Ecto neural progenitor cell (in vitro differentiated cells): Measurements from ENCODE around the gene NUP98.
A peak's percentile ranks its signal among the peaks of the same experiment; 100 is the strongest.
"Not testable (repeated sequence)": the region's sequence is repeated elsewhere in the genome, so short reads cannot be mapped to it uniquely, and the experiment has no call there.

Experiments
- DNase-seq: peaks from one replicate; pipeline ENCODE4 v3.0.0-alpha.2; 2018; ENCODE audit warnings: low spot score

Gene NUP98

GRCh38 chr11:3669742-3670183 is 127.6 kb downstream of the NUP98 start:
- DNase-seq, result no peak

DNA sequence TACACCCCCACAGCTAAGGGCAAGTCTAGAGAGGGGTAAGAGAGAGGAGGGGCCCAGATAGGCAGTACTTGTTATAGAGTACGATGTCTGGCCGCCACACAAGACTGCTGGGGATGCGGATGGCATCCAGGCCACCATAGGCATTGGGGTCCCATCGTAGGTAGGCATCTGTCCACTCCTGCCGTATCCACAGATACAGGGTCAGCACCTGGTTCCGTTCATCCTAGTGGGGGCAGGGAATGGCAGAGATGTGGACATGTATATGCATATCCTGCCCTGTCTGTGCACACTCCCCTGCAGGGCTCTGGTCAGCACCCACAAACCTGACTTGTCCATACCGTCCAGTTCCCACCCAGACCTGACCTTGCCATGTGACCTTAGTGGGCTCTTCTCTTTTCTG is 128.2 kb downstream of the NUP98 start:
- no peak for DNase-seq

GRCh38 chr11:3667149-3668035 is 130.0 kb downstream of the NUP98 start:
- no peak for DNase-seq

DNA sequence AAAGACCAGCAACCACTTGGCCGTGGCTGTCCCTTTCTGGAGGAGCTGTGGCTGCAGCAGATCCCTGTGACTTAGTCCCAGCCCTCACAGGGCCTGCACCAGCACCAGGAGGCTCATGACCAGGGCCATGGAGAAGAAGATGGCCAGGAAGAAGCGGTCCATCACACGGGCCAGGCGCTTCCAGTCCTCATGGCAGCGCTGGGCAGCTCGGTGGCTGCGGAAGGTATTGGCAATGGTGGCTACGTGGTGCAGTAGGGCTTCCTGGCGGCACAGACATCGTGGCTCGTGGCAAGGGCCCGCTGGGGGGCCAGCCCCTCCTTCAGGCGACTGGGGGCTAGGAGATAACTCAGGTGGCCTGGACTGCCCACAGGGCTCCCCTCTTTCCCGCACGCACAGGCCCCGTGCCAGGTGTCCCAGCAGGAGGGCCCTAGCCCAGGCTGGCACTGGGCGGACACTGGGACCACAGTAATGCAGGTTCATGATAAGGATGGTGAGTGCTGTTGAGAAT is 131.3 kb downstream of the NUP98 start:
- DNase-seq, result no peak

DNA sequence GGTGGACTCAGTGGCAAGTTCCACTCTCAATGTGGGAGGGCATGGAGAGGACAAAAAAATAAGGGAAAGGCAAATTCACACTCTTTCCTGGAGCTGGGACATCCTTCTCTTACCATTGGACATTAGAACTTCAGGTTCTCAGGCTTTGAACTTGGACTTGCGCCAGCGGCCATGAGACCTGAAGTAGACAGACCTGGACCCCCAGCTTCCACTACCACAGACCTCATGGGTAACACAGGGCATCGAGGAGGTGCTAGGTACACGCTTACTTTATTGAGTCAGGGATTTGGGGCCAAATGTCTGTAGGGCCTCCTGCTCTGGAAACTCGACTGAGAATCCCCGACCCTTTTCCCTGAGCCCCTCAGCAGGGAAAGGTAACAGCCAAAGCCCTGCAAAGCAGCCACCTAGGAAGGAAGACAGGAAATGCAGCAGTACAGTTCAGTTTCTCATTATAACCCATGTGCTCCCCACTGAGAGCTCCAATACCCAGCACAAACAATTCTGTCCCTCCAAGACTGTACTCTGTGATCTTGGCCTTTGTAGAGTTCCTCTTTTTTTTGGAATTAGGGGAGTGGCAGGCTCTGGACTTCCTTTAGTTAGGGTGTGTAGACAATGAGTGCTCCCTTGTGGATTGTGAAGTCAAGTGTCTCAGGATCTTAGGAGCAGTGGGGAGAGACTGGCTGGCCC is 131.9 kb downstream of the NUP98 start:
- DNase-seq, result no peak

DNA sequence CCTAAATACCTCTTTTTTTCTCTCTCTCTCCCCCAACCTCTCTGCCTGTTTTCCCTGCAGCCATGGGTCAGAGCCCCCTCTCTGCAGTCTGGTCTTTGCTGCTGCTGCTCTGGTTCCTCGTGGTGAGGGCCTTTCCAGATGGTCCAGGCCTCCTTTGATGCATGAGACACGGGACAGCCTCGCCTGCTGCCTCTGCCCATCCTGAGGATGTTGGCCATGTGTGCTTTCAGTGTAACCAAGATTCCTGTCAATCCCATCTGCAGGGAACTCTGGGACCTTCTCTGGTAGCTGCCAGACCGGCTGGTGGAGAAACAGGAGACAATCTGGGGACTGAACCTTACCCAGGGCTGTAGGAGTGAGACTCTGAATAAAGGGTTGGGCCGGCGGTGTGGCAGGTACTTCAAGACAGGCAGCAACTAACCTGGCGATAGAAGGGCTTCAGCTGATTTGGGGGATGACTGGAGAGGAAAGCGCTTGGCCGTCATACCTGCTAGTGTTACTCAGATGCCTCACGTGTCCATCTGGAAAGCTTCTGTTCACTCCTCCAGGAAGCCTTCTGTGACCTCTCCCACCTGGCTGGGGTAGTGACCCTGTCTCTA is 133.2 kb downstream of the NUP98 start:
- DNase-seq, result no peak

- DNase-seq, result no peak
Observed at GRCh38 chr11:3662856-3663255, 134.5 kb downstream of the NUP98 start.

DNA sequence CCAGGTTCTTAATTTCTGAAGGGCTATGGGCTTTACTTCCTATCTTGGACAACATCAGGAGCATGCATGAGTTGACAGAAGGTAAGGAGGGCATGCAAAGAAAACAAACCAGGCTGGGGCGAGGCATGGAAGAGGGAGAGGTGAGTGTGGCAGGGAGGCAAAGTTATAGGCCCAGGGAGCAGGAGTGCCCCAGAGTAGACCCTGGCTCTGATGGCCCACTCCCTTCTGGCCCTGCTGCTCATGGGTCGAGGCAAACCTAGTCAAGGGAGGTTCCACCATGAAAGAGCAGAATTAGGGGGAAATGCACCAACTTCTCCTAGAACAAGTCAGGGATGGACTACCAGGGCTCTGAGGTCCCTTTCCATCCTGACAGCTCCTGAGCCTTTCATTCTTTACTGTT is 136.4 kb downstream of the NUP98 start:
- no peak for DNase-seq

- DNase-seq, result no peak
Observed at GRCh38 chr11:3659595-3660515, 137.5 kb downstream of the NUP98 start.

GRCh38 chr11:3658252-3658651 is 139.1 kb downstream of the NUP98 start:
- no peak for DNase-seq

DNA sequence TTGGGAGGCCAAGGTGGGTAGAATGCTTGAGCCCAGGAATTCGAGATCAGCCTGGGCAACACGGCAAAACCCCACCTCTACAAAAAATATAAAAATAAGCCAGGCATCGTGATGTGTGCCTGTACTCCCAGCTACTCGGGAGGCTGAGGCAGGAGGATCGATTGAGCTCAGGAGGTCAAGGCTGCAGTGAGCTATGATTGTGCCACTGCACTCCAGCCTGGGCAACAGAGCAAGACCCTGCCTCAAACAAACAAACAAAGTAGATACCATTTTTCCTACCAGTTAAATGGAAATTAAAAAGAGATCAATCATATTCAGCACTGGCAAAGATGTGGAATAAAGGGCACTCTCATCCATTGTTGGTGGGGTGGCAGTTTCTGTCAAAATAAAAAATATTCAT is 140.0 kb downstream of the NUP98 start:
- not testable (repeated sequence) for DNase-seq

DNA sequence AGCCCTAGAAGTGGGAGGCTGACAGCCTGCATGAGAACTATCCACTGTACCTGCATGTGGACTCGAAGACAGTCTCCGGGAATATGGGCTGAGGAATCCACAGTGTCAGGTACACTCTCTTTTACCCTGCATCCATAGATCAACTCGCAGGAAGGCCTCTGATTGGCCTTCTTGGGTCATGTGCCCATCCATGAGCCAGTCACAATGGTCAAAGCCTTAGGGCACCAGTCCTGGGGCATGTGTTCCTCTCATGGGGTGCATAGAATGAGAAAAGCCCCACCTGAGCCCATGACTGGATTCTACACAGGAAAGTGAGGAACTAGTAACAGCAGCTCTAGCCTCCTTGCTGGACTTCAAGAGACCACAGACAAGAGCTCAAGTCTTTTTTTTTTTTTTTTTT is 141.8 kb downstream of the NUP98 start:
- DNase-seq, result no peak

GRCh38 chr11:3652514-3652913 is 144.8 kb downstream of the NUP98 start:
- DNase-seq, result not testable (repeated sequence)

- not testable (repeated sequence) for DNase-seq
Observed at GRCh38 chr11:3649374-3649773, 148.0 kb downstream of the NUP98 start.

GRCh38 chr11:3648843-3649242 is 148.5 kb downstream of the NUP98 start:
- DNase-seq, result not testable (repeated sequence)

- DNase-seq, result no peak
Observed at GRCh38 chr11:3645552-3645951, 151.8 kb downstream of the NUP98 start.

GRCh38 chr11:3644817-3645235 is 152.5 kb downstream of the NUP98 start, which contains the start of gene ART1:
Gene ART1, plus strand, starts transcription at chr11:3645128. Its CDS starts 14,086 bp downstream, at chr11:3659214.
- DNase-seq, result no peak

GRCh38 chr11:3643102-3643546 is 154.2 kb downstream of the NUP98 start:
- DNase-seq, result peak; percentile 55

DNA sequence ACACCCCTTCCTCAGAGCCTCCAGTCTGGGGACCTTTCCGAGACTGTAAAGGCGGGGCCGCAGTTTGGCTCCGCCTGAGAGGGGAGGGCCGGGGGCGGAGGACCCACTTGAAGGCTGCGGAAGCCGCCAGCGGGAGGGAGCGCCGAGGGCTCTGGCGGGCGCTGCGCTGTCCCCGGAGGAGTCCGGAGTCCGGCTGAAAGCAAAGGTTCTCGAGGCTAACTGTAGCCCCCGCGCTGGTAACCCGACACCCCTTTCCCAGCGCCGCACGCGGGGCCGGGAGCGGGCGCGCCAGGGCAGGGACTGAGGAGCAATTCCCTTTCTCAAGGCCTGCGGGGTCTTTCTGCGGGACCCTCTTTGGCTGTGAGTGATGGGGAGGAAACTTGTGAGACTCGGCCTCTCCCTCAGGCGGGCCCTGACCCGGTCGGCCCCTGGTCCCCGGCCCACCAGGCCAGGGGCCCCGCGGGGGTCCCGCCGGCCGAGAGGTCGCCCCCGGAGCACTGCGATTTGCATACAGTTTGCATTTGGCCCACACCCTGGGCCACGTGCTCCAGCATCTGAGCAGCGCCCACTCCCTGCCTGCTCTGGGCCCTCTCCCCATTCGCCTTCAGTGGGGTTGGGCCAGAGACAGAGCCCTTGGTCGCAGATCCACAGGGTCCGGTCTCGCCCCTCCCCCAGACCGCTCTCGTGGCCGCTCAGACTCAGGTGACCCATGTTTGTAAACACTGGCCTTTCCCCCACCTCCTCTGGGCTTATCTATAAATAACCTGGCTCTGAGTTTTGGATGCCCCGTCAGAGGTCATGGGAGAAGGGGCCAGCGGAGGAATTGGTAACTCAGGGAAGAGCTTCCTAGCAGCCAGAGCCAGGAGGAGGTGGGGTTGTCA is 155.0 kb downstream of the NUP98 start:
- peak; percentile 96 for DNase-seq

DNA sequence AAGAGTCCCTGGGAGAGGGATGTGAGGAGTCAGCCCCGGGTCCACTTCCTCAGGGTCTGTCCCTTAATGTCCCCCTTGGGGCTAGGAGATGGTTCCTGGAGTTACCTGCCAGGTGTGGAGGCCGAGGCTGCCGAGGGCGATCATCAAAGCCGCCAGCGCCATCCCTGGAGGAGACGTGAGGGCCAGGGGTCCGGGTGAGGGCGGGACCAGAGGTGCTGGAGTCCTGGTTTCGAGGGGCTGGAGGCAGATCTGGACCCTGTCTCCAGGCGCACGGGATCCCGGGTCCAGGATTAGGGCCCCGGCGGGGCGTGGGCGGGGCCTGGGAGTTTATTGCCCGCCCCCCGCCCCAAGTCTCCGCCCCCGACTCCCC is 155.7 kb downstream of the NUP98 start, which contains the start of gene ART5:
Gene ART5 (minus strand): TSS at position 292 of the 370 bp plus-strand sequence. CDS start 130 bp downstream, at position 162.
- DNase-seq, result no peak
